ENCODE measurements around the gene MAN1A1.

DNA sequence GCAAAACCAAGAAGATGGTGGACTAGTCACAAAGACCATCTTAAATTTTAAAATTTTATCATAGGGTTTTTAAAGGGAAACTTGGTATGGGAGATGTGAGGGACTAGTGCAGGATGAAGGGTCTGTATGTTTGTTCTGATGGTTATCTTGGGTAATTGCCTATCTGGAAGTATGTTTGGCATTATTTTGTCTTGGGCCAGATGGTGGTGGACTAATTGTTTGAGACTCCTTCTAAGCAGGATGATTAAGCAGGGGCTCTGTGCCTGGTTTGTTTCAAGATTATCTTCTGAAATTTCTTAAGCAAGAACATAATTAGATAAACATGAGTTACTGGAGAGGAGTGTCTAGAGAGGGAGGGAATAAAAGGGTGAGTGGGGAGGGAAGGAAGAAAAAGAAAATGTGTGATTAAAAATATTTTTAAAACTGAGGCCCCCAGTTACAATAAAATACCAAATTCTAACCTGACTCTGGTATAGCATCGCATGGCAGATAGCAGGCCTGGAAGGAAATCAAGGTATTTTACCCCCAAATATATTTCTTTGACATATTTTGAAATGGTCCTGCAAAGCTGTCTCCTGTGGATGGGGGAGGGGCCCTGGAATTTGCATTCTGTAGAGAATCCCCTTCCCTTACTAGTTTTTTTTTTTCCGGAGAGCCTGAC, 221.2 kb downstream of the MAN1A1 start:
- TF ChIP-seq NFE2L2 (IDR thresholded peaks at IDR 0.05; ENCODE audit: low read depth, low read length) (no peak), POLR2A (IDR thresholded peaks at IDR 0.05; ENCODE audit: low read depth, low read length) (no peak)
